ENCODE measurements around the gene GRIN1. TPM values are rescaled to one million over a fixed set of nuclear protein-coding genes. Genes with fewer than 3 reads are reported as not detected.

Gene GRIN1
- total and polyA plus RNA-seq, 2 of the 13 experiments (the other 11 are each of a cell fraction or from before 2014, with no cell fraction given): 0.13 TPM; not detected in 1

GRCh38 chr9:137141050-137141810 lies 2.3 kb downstream of the GRIN1 start:
- 10% methylated on average over 2 of the region's 17 CpGs for WGBS (ENCODE audit: low lambda C conversion rate)
- FAIRE-seq (no peak), DNase-seq (ENCODE audit: low spot score) (no peak), ATAC-seq (no peak)
- Histone ChIP-seq H4K20me1 (ENCODE audit: insufficient read depth, low read length) (no peaks in the 10 kb centered on the region), H3K4me3 (replicated peaks in 1 of 3; ENCODE audit: insufficient read depth in 1 of 3, low read depth in 2 of 3, low read length in 3 of 3) (no peak overlapping the region), H3K27ac (ENCODE audit: extremely low read length, insufficient read depth, low read length) (no peak overlapping the region), H2AFZ (ENCODE audit: low read length) (no peak overlapping the region), H3K4me1 (ENCODE audit: insufficient read depth, low read length) (no peaks in the 10 kb centered on the region), H3K9me3 (ENCODE audit: low read length) (no peaks in the 10 kb centered on the region), H3K9ac (ENCODE audit: insufficient read depth, low read depth, low read length) (no peak overlapping the region), H3K79me2 (ENCODE audit: insufficient read depth, low read length) (no peaks in the 10 kb centered on the region), H3K4me2 (ENCODE audit: low read depth, low read length) (no peak overlapping the region), H3K36me3 (replicated peaks in 1 of 2; ENCODE audit: control insufficient read depth in 1 of 2, insufficient read depth in 2 of 2, low read length in 2 of 2) (no peaks in the 10 kb centered on the region), H3K27me3 (ENCODE audit: control insufficient read depth in 1 of 2, insufficient read depth in 2 of 2, low read length in 2 of 2) (peaks cover 29 to 79% of the 10 kb centered on the region in 2 experiments)
- in situ Hi-C loops (cut with HindIII; ENCODE audit: extremely low pct_ligation_motif_present, low pct_unique_long_range_greater_than_20kb) (no loop called here), intact Hi-C loops (cut with micrococcal nuclease; ENCODE audit: unreplicated experiment) (no loop called here)
- ChIA-PET POLR2A (no interaction called here), CTCF (ENCODE audit: low intra/inter-chr PET ratio, low total read pairs) (no interaction called here)
- BruUV-seq (replicated peaks): no TSS peak
- TF ChIP-seq SP140L (CRISPR knock-in tag; IDR thresholded peaks at IDR 0.05; ENCODE audit: borderline replicate concordance) (no peak), TCF7 (IDR thresholded peaks at IDR 0.05; ENCODE audit: low read depth) (no peak), ZNF678 (CRISPR knock-in tag; IDR thresholded peaks at IDR 0.05) (no peak), ZNF460 (CRISPR knock-in tag; IDR thresholded peaks at IDR 0.05; ENCODE audit: borderline replicate concordance) (no peak), ARHGAP35 (CRISPR knock-in tag; IDR thresholded peaks at IDR 0.05; ENCODE audit: borderline replicate concordance) (no peak), ZNF75D (CRISPR knock-in tag; IDR thresholded peaks at IDR 0.05; ENCODE audit: borderline replicate concordance) (no peak), ATF7-NPFF (CRISPR knock-in tag; IDR thresholded peaks at IDR 0.05; ENCODE audit: low read depth) (no peak), YEATS4 (CRISPR knock-in tag; IDR thresholded peaks at IDR 0.05; ENCODE audit: borderline replicate concordance) (no peak), MED1 (CRISPR knock-in tag; IDR thresholded peaks at IDR 0.05) (no peak), ZKSCAN5 (CRISPR knock-in tag; IDR thresholded peaks at IDR 0.05) (no peak), ZSCAN9 (CRISPR knock-in tag; IDR thresholded peaks at IDR 0.05; ENCODE audit: borderline replicate concordance) (no peak), ZNF407 (CRISPR knock-in tag; IDR thresholded peaks at IDR 0.05; ENCODE audit: not compliant biosample characterization) (no peak)
- TF ChIP-seq, protein P1, sequence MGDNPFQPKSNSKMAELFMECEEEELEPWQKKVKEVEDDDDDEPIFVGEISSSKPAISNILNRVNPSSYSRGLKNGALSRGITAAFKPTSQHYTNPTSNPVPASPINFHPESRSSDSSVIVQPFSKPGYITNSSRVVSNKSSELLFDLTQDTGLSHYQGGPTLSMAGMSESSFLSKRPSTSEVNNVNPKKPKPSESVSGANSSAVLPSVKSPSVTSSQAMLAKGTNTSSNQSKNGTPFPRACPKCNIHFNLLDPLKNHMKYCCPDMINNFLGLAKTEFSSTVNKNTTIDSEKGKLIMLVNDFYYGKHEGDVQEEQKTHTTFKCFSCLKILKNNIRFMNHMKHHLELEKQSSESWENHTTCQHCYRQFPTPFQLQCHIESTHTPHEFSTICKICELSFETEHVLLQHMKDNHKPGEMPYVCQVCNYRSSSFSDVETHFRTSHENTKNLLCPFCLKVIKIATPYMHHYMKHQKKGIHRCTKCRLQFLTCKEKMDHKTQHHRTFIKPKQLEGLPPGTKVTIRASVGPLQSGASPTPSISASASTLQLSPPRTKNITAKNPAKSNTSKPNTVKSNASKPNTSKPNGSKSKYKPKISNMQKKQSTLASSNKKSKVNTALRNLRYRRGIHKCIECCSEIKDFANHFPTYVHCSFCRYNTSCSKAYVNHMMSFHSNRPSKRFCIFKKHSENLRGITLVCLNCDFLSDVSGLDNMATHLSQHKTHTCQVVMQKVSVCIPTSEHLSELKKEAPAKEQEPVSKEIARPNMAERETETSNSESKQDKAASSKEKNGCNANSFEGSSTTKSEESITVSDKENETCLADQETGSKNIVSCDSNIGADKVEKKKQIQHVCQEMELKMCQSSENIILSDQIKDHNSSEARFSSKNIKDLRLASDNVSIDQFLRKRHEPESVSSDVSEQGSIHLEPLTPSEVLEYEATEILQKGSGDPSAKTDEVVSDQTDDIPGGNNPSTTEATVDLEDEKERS (CRISPR knock-in tag; IDR thresholded peaks at IDR 0.05): no peak

Measured in HepG2 (cell line).